GM12892 (cell line): ENCODE measurements around the gene TLCD4.

Experiments used
- POLR2A ChIP-seq: IDR thresholded peaks from 2 replicates; pipeline ENCODE4 v1.6.1; 2011; ENCODE audit warnings: low read depth, low read length, control low read depth
- POLR2AphosphoS5 ChIP-seq: IDR thresholded peaks from 2 replicates; pipeline ENCODE4 v1.6.1; 2011; ENCODE audit warnings: low read depth, low read length, control low read depth

- TF ChIP-seq POLR2AphosphoS5 = no peak
- TF ChIP-seq POLR2A = no peak
Observed at GRCh38 chr1:95132762-95133161, 15.6 kb downstream of the TLCD4 start.
